GM12801 (cell line): ENCODE data around the gene ARAP1.

Experiments used
- TF ChIP-seq, protein P1 (sequence below): IDR thresholded peaks from one replicate; pipeline ENCODE4 v1.5.1; 2011; ENCODE audit warnings: control low read depth; ENCODE audit not compliant: insufficient read length; ENCODE audit errors: extremely low read depth

The ARAP1 gene

DNA sequence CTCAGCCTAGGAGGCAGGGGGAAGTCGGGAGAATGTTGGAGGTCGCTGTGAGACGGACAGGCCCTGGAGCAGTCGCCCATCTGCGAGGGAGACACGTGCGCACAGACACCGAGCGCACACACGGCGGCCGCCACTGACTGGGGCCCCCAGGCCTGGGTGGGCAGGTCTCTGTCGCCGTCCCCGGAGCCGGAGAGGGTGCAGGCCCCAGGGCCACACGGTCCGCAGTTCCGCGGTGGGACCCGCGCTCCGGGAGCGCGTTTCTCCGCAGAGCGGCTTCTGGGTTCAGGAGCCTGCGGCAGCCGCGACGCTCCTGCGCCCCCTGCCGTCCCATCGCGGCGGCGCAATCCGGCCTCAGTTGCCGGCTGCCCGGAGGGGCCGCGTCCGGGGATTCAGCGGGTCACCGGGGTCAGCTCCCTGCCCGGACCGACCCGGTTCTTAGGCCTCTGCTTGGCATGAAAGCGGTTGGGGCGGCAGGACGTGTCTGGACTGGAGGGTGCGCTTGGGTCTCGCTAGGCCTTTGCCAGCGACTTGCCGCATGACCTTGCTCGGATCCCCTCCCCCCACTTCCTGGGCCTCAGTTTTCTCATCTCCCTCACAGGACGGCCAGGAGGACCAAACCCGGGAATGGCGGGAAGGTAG lies 109.2 kb downstream of the ARAP1 start:
- TF ChIP-seq, protein P1, sequence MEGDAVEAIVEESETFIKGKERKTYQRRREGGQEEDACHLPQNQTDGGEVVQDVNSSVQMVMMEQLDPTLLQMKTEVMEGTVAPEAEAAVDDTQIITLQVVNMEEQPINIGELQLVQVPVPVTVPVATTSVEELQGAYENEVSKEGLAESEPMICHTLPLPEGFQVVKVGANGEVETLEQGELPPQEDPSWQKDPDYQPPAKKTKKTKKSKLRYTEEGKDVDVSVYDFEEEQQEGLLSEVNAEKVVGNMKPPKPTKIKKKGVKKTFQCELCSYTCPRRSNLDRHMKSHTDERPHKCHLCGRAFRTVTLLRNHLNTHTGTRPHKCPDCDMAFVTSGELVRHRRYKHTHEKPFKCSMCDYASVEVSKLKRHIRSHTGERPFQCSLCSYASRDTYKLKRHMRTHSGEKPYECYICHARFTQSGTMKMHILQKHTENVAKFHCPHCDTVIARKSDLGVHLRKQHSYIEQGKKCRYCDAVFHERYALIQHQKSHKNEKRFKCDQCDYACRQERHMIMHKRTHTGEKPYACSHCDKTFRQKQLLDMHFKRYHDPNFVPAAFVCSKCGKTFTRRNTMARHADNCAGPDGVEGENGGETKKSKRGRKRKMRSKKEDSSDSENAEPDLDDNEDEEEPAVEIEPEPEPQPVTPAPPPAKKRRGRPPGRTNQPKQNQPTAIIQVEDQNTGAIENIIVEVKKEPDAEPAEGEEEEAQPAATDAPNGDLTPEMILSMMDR: no peak

DNA sequence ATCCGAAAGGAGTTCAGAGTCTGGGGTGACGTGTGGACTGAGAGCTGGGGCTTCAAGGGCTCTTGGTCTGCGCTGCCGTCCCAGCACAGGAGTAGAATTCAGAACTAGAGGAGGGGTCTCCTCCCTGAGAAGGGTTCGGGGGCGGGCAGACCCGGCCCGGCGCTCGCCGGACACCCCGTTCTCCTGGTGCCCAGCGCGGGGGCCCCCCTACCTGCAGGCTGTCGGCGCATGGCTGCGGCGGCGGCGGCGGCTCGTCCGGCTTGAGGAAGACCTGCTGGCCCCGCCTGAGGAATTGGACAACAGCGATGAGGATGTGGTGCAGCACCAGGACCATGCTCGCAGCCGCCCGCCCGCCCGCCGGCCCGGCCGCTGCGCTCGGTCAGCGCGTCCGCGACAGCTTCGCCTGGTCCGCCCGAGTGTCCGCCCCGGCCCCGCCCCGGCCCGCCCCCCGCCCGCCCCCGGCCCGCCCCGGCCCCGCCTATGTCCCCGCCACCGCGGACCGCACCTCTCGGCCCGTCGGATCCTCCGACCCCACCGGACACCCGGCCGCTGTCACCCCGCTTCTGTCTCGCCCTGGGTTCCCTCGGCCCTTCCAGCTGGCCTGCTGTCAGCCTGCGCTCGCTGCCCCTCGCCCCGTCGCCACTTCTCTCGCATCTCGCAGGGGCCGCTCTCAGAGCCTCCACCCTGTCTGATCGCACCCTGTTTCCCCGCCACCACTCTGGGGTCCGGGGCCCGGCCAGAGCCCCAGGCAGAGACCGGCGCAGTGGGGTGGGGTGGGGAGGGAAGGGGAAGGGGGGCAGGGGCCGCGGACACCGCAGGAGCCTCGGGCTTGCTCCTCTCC lies 109.9 kb downstream of the ARAP1 start:
- TF ChIP-seq, protein P1: no peak

DNA sequence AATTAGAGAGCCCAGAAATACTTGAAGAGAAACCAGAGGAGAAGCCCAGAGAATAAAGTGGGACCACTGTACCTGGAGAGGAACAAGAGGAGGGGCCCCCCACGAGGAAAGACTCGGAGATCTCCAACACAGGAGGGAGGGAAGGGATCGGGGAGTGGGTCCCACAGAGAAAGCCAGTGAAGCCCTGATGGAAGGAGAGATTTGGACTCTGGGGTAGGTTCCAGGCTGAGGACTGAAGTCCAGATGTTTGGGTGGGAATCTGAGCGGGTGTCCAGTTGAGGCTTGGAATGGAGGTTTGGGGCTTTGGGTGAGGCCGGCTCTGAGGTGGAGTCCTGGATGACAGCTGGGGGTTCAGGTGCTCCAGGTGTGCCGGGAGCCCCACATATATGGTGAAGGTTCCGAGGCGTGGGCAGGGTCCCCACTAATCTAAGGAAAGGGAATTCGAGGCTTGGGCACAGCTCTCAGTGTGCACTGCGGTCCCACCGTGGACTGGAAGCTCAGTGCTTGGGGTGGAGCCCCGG lies 110.6 kb downstream of the ARAP1 start:
- TF ChIP-seq, protein P1: no peak

DNA sequence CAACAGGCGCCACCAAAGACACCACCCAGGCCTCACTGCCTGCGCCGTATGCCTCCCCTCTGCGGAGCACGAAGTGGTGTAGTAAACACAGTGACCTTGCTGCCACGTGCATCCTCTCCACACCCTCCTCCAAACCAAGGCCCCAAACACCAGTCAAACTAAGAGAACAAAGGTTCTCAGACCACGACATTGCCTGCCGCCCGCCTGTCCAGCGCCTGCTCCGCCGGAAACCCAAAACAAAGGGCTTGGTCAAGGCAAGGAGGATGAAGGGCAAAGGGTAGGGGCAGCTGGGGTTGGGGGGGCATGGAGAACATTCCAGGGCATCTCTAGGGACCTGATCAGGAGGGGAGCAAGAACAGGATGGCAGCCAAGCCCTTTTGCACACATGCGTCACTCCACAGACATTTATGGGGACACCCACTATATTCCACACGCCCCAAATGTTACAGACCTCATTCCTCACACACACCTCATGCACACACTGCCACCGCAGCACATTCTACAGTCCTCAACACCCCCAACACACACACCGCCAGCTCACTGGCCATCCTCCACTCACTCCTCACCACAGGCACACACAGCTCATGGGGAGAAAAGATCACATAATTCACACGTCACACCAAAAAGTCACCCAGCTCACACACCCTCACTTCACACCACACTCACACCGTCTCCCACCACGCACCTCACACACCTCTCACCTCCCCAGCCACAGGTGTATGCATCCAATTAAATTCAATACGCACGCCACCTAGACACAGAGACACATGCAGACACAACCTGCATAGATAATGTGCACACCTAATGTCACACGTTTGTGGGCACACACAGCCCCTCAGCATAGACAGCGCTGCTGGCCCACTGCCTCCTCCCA lies 112.5 kb downstream of the ARAP1 start:
- TF ChIP-seq, protein P1: no peak

DNA sequence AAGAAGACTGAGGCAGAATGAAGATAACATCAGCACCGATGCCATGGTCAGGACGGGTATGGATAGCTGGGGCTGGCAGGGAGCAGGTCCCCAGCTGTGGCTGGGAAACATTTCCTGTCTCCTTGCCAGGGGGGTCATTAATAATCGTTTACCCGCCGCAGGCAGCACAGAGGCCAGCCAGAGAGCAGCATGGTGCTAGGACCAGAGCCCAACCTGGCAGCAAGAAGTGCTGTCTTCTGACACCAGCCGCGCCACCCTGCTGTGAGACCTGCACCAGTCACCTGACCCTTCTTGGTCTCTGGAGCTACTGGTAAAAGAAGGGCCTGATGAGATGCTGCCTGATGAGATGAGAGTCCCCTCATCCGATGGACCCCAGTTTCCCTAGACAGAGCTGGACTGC lies 114.3 kb downstream of the ARAP1 start:
- TF ChIP-seq, protein P1: no peak

DNA sequence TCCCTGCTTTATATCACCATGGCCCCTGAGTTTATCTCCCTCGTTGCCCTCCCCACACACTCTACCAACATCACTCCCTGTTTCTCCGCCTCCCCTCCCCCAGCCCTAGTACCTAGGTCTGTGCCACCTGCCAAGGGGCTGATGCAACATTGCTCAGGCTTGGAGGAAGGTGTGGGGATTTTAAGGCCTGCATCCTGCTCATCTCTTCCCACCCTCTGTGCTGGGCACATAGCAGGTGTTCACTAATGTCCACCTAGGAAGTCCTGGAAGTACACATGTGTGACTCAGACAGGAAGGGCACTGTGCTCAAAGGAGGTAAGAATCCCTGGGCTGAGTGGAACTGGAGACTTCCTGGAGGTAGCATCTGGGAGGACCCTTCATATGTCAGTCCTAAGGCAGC lies 115.0 kb downstream of the ARAP1 start:
- TF ChIP-seq, protein P1: no peak

DNA sequence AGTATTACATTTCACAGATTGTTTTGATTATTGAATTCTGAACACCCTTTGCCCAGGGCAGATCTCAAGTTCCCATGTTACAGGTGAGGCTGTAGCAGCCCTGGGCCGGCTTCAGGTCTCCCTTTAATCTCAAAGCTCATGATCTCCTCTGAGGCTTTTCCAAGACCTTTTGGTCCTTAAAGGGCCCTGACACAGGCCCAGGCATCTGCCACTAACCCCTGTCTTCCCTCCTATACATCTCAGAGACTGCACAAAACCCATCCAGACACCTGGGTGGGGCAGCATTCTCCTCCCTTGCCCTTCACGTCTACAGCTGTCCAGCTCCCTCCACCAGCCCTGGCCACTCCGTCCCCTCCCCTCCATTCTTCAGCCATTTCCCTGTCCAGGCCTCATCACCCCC lies 115.8 kb downstream of the ARAP1 start:
- TF ChIP-seq, protein P1: no peak
